Activated CD4-positive, alpha-beta T cell treated with anti-CD3 and anti-CD28 coated beads for 1 hour (primary cell): ENCODE measurements around the gene SPTLC2.
"Not testable (repeated sequence)": the region's sequence is repeated elsewhere in the genome, so short reads cannot be mapped to it uniquely, and the experiment has no call there.

ENCODE experiments used
- DNase-seq: peaks from one replicate; pipeline ENCODE4 v3.0.0-alpha.2; 2020

SPTLC2 gene

DNA sequence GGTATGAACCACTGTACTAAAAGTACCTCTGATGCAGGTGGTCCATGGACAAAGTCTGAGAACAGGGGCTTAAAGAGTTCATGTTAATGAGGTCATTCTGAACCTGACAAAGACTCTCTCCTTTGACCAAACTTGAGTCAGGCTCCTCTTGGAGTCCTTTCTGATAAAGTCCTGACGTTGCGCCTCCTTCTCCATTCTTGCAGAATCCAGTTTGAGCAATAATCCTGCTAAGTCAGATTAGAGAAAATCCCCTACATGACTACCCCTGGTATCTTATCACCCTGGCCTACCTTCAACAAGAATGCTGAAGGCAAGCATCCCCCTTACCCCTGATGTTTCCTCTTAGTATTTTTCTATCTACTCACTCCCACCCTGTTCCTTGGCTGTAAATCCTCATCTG is 71.9 kb downstream of the SPTLC2 start:
- no peak for DNase-seq

DNA sequence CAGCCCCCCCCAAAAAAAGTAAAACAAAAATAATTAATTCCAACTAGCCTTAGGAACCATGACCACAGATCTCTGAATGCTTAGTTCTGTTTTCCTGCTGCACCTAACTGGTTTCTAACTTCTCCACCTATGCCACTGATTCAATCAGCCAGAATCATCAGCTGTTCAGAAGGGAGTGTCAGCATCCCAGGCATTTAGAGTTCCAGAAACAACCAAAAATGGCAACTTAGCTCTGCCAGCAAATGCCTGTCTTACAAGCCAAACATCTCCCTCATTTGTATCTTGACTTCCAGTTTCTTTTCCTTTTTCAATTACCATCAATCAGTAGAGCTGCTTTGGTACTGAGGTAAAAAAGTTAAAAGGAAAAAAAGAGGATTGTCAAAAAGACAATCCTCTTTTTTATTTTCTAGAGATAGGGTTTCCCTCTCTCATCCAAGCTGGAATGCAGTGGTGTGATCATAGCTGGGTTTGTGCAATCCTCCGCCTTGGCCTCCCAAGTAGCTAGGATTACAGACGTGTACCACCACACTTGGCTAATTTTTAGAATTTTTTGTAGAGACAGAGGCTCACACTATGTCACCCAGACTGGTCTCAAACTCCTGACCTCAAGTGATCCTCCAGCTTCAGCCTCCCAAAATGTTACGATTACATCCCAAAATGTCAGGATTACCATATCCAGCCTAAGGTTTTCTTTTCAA is 72.7 kb downstream of the SPTLC2 start:
- no peak for DNase-seq

DNA sequence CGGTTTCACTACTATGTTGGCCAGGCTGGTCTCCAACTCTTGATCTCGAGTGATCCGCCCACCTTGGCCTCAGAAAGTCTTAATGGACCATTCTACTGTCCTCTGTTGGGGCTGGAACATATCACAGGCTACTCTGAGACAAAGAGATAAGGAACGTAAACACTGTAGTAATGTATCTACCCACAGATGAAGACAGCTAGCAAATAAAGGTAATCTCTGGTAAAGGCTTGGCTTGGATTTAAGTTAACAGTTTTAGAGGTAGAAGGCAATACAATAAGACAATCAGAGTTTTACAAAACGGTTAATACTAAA is 73.2 kb downstream of the SPTLC2 start:
- no peak for DNase-seq

- DNase-seq, result no peak
Observed at GRCh38 chr14:77542421-77543239, 73.8 kb downstream of the SPTLC2 start.

DNA sequence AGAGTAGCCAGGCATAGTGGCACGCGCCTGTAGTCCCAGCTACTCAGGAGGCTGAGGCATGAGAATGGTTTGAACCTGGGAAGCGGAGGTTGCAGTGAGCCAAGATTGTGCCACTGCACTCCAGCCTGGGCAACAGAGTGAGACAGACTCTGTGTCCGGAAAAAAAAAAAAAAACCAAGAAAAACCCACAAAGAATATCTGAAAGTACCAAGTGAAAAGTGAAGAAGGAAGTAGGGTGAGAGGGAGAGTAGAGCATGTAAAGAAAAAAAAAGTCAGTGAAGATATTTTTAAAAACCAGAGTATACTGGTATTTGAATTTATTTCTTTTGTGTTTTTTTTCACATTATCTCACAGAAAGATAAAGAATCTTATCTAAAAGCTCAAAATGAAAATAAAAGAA is 74.5 kb downstream of the SPTLC2 start:
- no peak for DNase-seq

- DNase-seq, result not testable (repeated sequence)
Observed at GRCh38 chr14:77536951-77537350, 79.5 kb downstream of the SPTLC2 start.

- no peak for DNase-seq
Observed at GRCh38 chr14:77531071-77531470, 85.4 kb downstream of the SPTLC2 start.

DNA sequence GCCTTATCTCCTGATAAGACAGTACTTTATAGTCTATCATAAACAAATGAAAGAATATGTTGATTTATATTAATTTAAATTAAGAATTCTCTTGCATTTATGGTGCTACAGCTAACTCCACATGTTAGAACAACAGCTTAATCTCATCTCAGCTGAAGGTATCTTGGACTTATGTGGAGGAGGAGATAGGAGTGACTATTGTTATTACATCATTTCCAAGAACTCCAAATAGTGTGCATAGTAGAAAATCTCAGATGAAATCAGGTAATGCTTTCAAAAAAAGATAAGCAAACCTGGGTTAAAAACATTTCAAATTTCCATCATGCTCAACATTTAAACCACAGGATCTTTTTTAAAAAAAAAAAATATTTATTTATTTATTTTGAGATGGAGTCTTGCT is 86.5 kb downstream of the SPTLC2 start:
- no peak for DNase-seq

DNA sequence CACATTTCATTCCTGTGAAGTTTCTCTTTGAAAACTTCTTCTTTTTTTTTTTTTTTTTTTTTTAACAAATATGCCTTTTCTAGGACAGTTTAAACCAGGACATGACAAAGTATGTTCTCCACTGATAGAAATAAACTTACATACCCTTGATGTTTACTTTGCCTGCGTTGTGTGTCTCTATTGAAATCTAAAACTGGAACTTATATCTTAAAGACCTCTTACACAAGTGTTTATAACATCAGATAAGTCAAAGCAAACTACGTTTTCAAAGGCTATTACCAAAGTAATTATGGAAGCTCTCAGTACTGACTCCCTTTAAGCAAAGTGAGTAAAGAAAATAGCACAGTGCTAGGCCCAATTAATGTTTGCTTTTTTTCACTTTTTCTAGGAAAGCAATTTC is 87.2 kb downstream of the SPTLC2 start:
- DNase-seq, result no peak

DNA sequence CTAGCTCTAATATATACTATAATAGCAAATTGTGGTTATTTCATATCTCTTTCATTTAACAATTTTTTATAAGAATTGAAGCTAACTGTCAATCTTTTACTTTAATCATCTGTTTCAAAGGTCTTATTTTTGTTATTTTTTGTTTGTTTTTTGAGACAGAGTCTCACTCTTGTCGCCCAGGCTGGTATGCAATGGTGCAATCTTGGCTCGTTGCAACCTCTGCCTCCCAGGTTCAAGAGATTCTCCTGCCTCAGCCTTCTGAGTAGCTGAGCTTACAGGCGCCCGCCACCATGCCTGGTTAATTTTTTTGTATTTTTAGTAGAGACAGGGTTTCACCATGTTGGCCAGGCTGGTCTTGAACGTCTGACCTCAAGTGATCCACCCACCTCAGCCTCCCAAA is 87.7 kb downstream of the SPTLC2 start:
- DNase-seq, result not testable (repeated sequence)

DNA sequence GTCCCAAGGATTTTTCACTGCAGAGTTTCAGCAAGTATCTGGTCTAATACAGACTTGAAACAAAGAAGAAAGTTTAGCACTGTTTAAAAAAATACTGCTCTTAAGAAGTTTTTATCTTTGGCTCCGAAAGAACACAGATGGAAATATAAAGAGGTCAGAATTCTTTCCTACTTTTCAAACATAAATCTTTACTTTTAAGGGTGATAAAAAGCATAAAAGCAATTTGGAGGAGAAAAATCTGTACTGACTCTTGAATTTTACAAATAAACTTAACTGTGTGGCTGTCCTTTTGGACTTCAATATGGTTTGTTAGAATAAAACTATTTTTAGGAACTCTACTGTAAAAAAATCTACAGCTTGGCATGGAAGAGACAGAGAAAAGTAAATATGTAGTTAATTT is 90.2 kb downstream of the SPTLC2 start:
- DNase-seq, result no peak

DNA sequence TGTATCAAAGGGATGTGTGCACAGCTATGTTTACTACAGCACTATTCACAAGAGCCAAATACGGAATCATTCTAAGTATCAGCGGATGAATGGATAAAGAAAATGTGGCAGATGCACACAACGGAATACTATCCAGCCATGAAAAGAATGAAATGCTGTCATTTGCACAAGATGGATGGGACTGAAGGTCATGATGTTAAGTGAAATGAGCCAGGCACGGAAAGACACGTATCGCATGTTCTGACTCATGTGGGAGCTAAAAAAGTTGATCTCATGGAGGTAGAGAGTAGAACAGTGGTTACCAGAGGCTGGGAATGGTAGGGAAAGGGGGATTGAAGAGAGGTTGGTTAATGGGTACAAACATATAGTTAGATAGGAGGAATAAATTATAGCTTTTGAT is 91.9 kb downstream of the SPTLC2 start:
- no peak for DNase-seq

DNA sequence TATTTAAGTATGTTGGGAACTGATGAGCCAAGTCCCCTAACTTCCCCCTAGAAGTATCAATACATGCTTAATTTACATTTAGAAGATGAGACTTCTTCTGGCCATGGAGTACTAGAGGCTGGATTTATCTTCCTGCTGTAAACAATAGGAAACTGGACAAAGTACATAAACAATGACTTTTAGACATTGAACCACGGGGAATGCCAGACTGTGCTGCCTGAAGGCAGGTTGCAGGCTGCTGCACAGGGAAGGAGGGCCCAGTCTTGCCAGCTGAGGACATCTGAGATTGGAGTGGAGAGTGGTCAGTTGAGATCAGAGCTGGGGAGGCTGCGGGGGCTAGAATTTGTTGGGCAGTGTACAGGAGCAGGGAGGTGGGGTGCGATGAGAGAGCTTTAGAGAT is 93.3 kb downstream of the SPTLC2 start:
- DNase-seq, result no peak

DNA sequence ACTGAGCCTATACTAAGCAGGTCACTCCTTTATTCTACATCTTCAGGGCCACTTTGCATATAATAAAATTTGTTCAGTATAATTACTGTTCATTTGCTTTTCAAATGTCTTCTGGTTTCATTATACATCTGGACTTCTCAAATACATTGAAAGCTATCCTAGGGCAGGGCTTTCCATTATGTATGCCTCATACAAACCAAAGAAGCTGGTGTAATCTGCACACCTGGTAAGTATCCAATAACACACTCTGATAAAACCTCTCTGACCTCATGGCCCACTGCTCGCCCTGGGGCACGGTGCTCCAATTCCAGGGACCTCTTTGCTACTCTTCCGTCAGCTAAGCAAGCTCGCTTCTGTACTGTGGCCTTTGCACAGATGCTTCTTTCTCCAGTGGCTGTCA is 95.9 kb downstream of the SPTLC2 start:
- DNase-seq, result no peak

DNA sequence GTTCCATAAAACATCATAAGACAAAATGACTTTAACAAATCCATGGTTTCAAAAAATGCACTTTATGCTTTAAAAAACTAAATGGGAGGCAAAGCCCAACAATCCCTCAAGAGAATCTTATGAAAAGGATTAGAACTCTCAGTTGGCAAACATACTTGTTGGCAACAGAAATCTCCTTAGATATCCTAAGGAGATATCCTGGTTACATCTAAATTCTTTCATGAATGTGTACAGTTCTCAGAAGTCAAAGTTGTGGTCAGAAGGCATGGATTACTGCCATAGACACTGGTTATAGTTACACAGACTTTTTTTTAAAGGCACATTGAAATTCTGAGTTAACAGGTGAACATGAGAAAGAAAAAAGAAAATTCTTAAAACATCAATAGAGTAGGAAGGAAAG is 100.3 kb downstream of the SPTLC2 start:
- DNase-seq, result no peak

GRCh38 chr14:77511486-77512162 is 104.8 kb downstream of the SPTLC2 start:
- DNase-seq, result no peak

- DNase-seq, result no peak
Observed at GRCh38 chr14:77509366-77509765, 107.1 kb downstream of the SPTLC2 start.

- no peak for DNase-seq
Observed at GRCh38 chr14:77508876-77509275, 107.6 kb downstream of the SPTLC2 start.

DNA sequence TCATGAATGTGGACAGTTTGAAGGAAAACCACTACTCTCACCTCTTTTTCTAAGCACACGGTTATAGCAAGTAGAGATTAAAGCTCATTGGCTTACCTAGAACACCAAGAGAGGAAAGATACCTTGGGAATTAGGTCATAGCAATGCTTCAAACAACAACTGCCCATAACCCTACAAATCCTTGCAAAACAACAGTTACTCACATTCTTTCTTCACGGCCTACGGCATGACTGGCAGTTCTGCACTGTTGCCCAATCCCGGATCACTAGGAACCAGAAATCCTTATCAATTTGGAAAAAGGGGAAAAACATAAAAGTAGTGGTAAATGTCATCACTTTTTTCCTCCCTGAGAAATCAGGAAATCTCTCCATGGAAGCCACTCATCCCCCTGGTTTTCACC is 108.2 kb downstream of the SPTLC2 start:
- DNase-seq, result no peak

GRCh38 chr14:77507762-77508161 is 108.7 kb downstream of the SPTLC2 start:
- DNase-seq, result no peak

DNA sequence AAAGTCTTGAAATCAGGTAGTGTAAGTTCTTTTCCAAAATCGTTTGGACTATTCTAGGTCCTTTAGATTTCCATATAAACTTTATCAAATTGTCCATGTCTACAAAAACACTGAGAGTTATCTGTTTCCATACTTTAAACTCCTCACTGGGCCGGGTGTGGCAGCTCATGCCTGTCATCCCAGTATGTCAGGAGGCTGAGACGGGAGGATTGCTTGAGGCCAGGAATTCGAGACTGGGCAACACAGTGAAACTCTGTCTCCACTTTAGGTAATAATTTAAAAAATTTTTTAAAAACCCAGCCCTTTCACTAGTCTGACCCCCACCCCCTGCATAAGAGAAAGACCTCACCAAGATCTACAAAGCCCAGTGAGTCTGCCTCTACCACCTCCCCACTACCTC is 111.4 kb downstream of the SPTLC2 start:
- DNase-seq, result no peak

DNA sequence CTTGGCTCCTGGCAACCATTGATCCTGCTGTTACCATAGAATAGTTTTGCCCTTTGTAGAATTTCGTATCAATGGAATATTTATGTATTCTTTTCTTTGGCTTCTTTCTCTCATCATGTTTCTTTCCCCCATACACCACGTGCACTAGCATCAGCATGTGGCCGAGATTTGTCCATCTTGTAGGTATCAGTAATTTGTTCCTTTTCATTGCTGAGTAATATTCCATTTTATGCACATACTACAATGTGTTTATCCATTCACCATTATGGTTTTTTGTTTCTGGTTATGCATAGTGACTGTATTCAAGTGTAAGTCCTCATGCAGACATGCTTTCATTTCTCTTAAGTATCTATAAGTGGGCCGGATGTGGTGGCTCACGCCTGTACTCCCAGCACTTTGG is 113.3 kb downstream of the SPTLC2 start:
- DNase-seq, result no peak

- DNase-seq, result no peak
Observed at GRCh38 chr14:77502109-77502782, 114.2 kb downstream of the SPTLC2 start.
